PC-9 (cell line): ENCODE measurements around the gene STK38L.

Experiments
- CTCF ChIP-seq: fragments of 200-600 bp; sonication (generic); conservative IDR thresholded peaks from 2 replicates; pipeline ENCODE4 v1.6.1; 2017; ENCODE audit warnings: mixed run types, antibody characterized with exemption, mild to moderate bottlenecking, moderate library complexity
- EZH2 ChIP-seq: fragments of 200-600 bp; sonication (generic); IDR thresholded peaks from 2 replicates; pipeline ENCODE4 v1.8.0; 2017; ENCODE audit warnings: antibody characterized with exemption, low read depth

- TF ChIP-seq CTCF (no peak), EZH2 (no peak)
Observed at GRCh38 chr12:27316947-27317346, 72.9 kb downstream of the STK38L start.
